ENCODE data around the gene BNC2. TPM values are rescaled to one million over a fixed set of nuclear protein-coding genes. Genes with fewer than 3 reads are reported as not detected.

BNC2 gene
- total RNA-seq, 6 experiments from 2014 or later, result 0.22 to 0.80 (median 0.36) TPM

DNA sequence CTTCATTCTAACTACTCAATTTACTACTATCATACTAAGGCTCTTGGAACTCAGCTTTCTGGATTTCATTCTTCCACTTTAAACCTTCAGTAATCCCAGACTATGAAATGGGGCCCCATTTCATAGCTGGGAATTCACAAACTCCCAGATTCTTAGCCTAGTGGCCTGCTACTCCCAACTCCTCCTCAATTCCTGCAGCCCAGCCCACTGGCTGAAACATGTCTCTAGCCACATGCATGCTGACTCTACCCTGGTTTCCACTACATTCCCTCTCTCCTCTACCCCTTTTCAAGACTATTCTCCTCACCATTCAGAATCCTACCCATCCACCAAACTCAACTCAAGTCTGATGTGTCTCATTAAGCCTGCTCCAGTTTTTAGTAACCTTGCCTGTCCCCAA lies 370.6 kb downstream of the BNC2 start:
- DNase-seq (no peak), ATAC-seq (no peak)
- Histone ChIP-seq H3K4me1 (no peaks in the 10 kb centered on the region), H3K27me3 (no peaks in the 10 kb centered on the region), H3K9me3 (no peaks in the 10 kb centered on the region), H3K27ac (no peak overlapping the region), H3K4me3 (no peak overlapping the region), H3K36me3 (no peaks in the 10 kb centered on the region)
- TF ChIP-seq, protein P1, sequence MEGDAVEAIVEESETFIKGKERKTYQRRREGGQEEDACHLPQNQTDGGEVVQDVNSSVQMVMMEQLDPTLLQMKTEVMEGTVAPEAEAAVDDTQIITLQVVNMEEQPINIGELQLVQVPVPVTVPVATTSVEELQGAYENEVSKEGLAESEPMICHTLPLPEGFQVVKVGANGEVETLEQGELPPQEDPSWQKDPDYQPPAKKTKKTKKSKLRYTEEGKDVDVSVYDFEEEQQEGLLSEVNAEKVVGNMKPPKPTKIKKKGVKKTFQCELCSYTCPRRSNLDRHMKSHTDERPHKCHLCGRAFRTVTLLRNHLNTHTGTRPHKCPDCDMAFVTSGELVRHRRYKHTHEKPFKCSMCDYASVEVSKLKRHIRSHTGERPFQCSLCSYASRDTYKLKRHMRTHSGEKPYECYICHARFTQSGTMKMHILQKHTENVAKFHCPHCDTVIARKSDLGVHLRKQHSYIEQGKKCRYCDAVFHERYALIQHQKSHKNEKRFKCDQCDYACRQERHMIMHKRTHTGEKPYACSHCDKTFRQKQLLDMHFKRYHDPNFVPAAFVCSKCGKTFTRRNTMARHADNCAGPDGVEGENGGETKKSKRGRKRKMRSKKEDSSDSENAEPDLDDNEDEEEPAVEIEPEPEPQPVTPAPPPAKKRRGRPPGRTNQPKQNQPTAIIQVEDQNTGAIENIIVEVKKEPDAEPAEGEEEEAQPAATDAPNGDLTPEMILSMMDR (IDR thresholded peaks at IDR 0.05), result no peak
- intact Hi-C loops (cut with DNase I), result no loop called here

- Histone ChIP-seq H3K4me1 (no peaks in the 10 kb centered on the region), H3K27me3 (no peaks in the 10 kb centered on the region), H3K4me3 (no peak overlapping the region), H3K9me3 (no peaks in the 10 kb centered on the region), H3K36me3 (no peaks in the 10 kb centered on the region), H3K27ac (no peak overlapping the region)
- intact Hi-C loops (cut with DNase I), result no loop called here
- TF ChIP-seq, protein P1 (IDR thresholded peaks at IDR 0.05), result no peak
- no peak for TF ChIP-seq POLR2A (IDR thresholded peaks at IDR 0.05)
- ATAC-seq, result no peak
- DNase-seq, result no peak
- 71% methylated on average over 1 of the region's 2 CpGs for WGBS (ENCODE audit: insufficient coverage, low coverage, low lambda C conversion rate, missing lambda C conversion rate)
These were observed 373.6 kb downstream of the BNC2 start for GRCh38 chr9:16496908-16497307.

- WGBS (ENCODE audit: insufficient coverage, low coverage, low lambda C conversion rate, missing lambda C conversion rate), result 65% methylated on average over 7 of the region's 7 CpGs
- H3K27me3 ChIP-seq, result no peaks in the 10 kb centered on the region
- ATAC-seq (no peak), DNase-seq (no peak)
- intact Hi-C loops (cut with DNase I), result no loop called here
- TF ChIP-seq POLR2A (IDR thresholded peaks at IDR 0.05), result no peak
- TF ChIP-seq, protein P1 (IDR thresholded peaks at IDR 0.05), result no peak
- no peaks in the 10 kb centered on the region for H3K4me1 ChIP-seq
- no peaks in the 10 kb centered on the region for H3K9me3 ChIP-seq
- no peak overlapping the region for H3K27ac ChIP-seq
- H3K4me3 ChIP-seq, result no peak overlapping the region
- no peaks in the 10 kb centered on the region for H3K36me3 ChIP-seq
These were observed 382.6 kb downstream of the BNC2 start for GRCh38 chr9:16487915-16488314.

- WGBS (ENCODE audit: insufficient coverage, low coverage, low lambda C conversion rate, missing lambda C conversion rate), result 58% methylated on average over 6 of the region's 6 CpGs
- DNase-seq (no peak), ATAC-seq (no peak)
- TF ChIP-seq POLR2A (IDR thresholded peaks at IDR 0.05), result no peak
- TF ChIP-seq, protein P1 (IDR thresholded peaks at IDR 0.05), result no peak
- Histone ChIP-seq H3K27ac (no peak overlapping the region), H3K27me3 (no peaks in the 10 kb centered on the region), H3K36me3 (no peaks in the 10 kb centered on the region), H3K4me1 (no peaks in the 10 kb centered on the region), H3K4me3 (no peak overlapping the region), H3K9me3 (no peaks in the 10 kb centered on the region)
- intact Hi-C loops (cut with DNase I), result no loop called here
These were observed 384.7 kb downstream of the BNC2 start for GRCh38 chr9:16485575-16486321.

GRCh38 chr9:16485160-16485559 lies 385.3 kb downstream of the BNC2 start:
- WGBS (ENCODE audit: insufficient coverage, low coverage, low lambda C conversion rate, missing lambda C conversion rate), result 75% methylated on average over 2 of the region's 3 CpGs
- intact Hi-C loops (cut with DNase I), result no loop called here
- H3K4me1 ChIP-seq, result no peaks in the 10 kb centered on the region
- no peaks in the 10 kb centered on the region for H3K36me3 ChIP-seq
- H3K9me3 ChIP-seq, result no peaks in the 10 kb centered on the region
- DNase-seq, result no peak
- no peak overlapping the region for H3K4me3 ChIP-seq
- no peak for TF ChIP-seq POLR2A (IDR thresholded peaks at IDR 0.05)
- TF ChIP-seq, protein P1 (IDR thresholded peaks at IDR 0.05), result no peak
- no peak for ATAC-seq
- H3K27ac ChIP-seq, result no peak overlapping the region
- no peaks in the 10 kb centered on the region for H3K27me3 ChIP-seq

Measured in right lobe of liver (tissue), 6 donors.